ELF-1 (cell line): ENCODE data around the gene PKDCC.

ENCODE experiments used
- DNase-seq: peaks from one replicate; pipeline ENCODE4 v3.0.0-alpha.2; 2016; ENCODE audit warnings: low read depth, low spot score

The PKDCC gene

DNA sequence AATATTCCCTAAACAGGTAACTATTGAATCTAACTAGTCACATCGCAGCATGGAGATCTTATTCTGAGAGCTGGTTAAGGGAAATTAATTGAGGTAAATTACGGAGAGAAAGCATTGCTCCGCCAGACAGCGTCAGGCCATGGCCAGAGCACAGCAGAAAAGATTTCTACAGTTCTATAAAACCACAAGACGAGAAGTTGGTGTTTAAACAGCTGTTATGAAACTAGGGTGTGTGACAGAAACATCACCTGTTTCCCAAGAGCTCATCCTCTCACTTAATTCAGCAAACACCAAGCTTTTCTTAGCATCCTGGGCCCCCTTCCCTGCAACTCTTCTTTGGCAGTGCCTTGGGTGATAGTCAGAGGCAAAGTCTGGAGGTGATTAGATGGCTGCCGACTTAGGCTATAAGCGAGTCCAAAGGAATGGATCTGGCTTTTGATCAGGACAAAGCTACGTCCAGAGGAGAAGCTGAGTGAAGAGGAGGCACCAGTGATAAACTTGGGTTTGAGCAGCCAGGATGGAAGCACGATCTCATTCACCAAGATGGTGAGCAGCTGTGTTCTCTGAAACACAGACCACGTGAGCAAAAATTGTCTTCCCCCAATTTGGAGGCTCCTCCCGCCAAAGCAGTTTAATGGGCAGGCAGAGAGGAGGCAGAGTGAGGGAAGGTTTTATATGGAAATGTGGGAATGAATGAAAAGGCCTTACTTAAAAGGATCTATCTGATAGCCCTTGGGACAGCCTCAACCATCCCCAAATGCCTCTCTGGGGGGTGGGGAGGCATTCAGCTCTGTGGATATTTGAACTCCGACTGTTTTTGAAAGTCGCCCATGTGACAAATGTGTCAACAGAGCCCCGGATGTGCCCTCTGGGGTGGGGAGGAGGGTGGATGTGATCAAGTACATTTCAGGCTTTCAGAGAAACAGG, 57.8 kb downstream of the PKDCC start:
- no peak for DNase-seq

DNA sequence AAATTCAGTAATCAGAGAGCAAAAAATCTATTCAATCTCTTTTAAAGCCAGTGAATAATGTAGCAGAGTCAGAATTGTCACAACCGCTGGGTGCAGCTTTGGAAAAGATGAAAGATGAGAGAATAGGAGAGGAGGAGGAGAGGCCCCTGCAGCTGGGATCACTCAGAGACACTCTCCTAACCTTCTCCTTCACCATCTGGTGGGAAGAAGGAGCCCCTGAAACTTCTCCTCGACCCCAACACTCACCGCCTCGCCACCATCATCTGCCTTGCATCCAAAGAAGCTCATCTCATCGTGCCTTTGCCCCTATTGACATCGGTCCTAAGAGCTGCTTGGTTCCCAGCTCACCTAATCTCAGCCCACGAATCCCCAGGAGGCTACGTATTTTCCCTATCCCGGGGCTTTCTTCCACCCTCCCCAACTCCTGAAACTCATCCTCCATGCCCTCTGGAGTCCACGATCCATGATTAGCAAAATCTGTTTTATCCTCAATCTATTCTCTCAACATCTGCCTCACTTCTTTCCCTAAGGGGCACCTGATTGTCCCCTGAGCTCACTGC, 58.5 kb downstream of the PKDCC start:
- DNase-seq = no peak

DNA sequence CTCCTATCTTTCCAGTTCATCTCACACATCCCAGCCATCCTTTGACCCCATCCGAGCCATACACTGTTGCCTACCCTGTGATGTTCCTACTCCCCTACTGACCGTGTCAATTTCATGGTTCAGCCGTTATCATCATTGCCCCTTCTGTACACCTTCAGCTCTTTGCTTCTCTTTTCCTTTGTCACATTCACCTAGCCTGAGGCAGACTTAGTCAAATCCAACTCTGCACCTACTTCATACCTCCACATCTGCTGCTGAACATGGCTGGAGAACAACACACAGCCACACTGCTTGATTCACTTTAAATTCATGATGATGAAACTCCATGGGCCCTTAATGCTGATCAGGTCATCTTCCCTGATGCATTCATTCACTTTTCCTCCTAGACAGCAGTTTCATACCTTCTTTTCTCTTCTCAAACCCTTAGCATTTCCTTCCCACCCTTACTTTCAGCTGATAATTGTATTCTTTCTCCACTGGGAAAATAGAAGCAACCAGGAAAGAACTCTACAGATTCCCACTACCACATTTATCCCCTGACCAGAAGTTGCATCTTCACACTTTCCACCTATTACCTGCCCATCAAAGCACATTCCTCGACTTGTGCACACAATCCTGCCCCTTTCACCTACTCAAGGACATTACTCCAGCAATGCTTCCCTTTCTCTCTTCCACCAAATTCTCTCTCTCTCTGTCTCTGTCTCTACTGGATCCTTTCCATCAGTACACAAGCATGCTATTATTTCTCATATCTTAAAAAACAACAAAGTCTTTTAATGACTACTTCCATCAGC, 59.6 kb downstream of the PKDCC start:
- DNase-seq = no peak
